Gastrocnemius medialis (tissue), 4 donors: ENCODE results near the gene CDKN1C.

Experiments used
- CTCF ChIP-seq, 5 experiments: fragments of 450-650 bp in 3 of 5; fragments of 200-600 bp in 2 of 5; sonication (generic) in 2 of 5; IDR thresholded peaks in 4 of 5; conservative IDR thresholded peaks in 1 of 5; 1 replicate in 4 of 5; 2 replicates in 1 of 5; pipeline ENCODE4 v1.5.1; 2016 to 2019; ENCODE audit warnings: antibody characterized with exemption in 5 of 5, mild to moderate bottlenecking in 3 of 5, moderate library complexity in 3 of 5
- POLR2A ChIP-seq, 2 donors: fragments of 450-650 bp; IDR thresholded peaks; one replicate each; pipeline ENCODE4 v1.6.1; 2017; ENCODE audit warnings: antibody characterized with exemption in 2 of 2, mild to moderate bottlenecking in 2 of 2, moderate library complexity in 2 of 2

- no peak for TF ChIP-seq CTCF (IDR thresholded peaks at IDR 0.05 in 4 of 5, conservative IDR thresholded peaks at IDR 0.05 in 1 of 5)
- no peak for TF ChIP-seq POLR2A (IDR thresholded peaks at IDR 0.05)
Measured at GRCh38 chr11:2839395-2839943, 46.1 kb downstream of the CDKN1C start.
